OCI-LY1 (cell line): ENCODE measurements around the gene P2RY14.

Source experiments
- H2AFZ ChIP-seq: fragments of 200-600 bp; sonication (generic), shearing (Covaris generic); 2 replicates; pipeline ENCODE4 v1.6.0; 2014; ENCODE audit warnings: antibody characterized with exemption, mild to moderate bottlenecking, low read length
- H3F3A ChIP-seq: fragments of 200-600 bp; sonication (generic), shearing (Covaris generic); 2 replicates; pipeline ENCODE4 v1.6.0; 2014; ENCODE audit warnings: mild to moderate bottlenecking, antibody characterized with exemption, low read length, moderate library complexity; ENCODE audit not compliant: insufficient read depth
- H3K27ac ChIP-seq: fragments of 200-600 bp; sonication (generic); 2 replicates; pipeline ENCODE4 v1.5.1; 2014; ENCODE audit warnings: low read length, mixed run types, mild to moderate bottlenecking, low read depth; ENCODE audit not compliant: poor library complexity, severe bottlenecking
- H3K27me3 ChIP-seq: fragments of 200-600 bp; sonication (generic); 2 replicates; pipeline ENCODE4 v1.6.0; 2014; ENCODE audit warnings: antibody characterized with exemption, mild to moderate bottlenecking, low read length, moderate library complexity; ENCODE audit not compliant: insufficient read depth
- H3K36me3 ChIP-seq: fragments of 200-600 bp; sonication (generic); 2 replicates; pipeline ENCODE4 v1.6.1; 2014; ENCODE audit warnings: mild to moderate bottlenecking, antibody characterized with exemption, low read length, moderate library complexity, mixed read lengths; ENCODE audit not compliant: insufficient read depth
- H3K4me1 ChIP-seq: fragments of 200-600 bp; sonication (generic); 2 replicates; pipeline ENCODE4 v1.5.1; 2014; ENCODE audit warnings: mild to moderate bottlenecking, low read length, moderate library complexity; ENCODE audit not compliant: insufficient read depth, severe bottlenecking
- H3K4me2 ChIP-seq: fragments of 200-600 bp; sonication (generic), shearing (Covaris generic); 2 replicates; pipeline ENCODE4 v1.6.1; 2014; ENCODE audit warnings: low read length
- H3K4me3 ChIP-seq: fragments of 200-600 bp; sonication (generic); 2 replicates; pipeline ENCODE4 v1.5.1; 2014; ENCODE audit warnings: low read length, low read depth, mild to moderate bottlenecking, mixed read lengths; ENCODE audit not compliant: poor library complexity, severe bottlenecking
- H3K79me2 ChIP-seq: fragments of 200-600 bp; shearing (Covaris generic); 2 replicates; pipeline ENCODE4 v1.6.1; 2016; ENCODE audit warnings: mixed run types, low read length, mixed read lengths; ENCODE audit not compliant: insufficient read depth
- H3K9ac ChIP-seq: fragments of 200-600 bp; sonication (generic), shearing (Covaris generic); 2 replicates; pipeline ENCODE4 v1.6.1; 2014; ENCODE audit warnings: mild to moderate bottlenecking, low read length, mixed read lengths
- H3K9me2 ChIP-seq: fragments of 200-600 bp; sonication (generic), shearing (Covaris generic); 2 replicates; pipeline ENCODE4 v1.6.1; 2014; ENCODE audit warnings: low read depth, mild to moderate bottlenecking, low read length, mixed read lengths
- H3K9me3 ChIP-seq: fragments of 200-600 bp; shearing (Covaris generic); 2 replicates; pipeline ENCODE4 v1.6.1; 2014; ENCODE audit warnings: low read length, mixed read lengths
- H4K20me1 ChIP-seq: fragments of 200-600 bp; sonication (generic), shearing (Covaris generic); 2 replicates; pipeline ENCODE4 v1.6.0; 2016; ENCODE audit warnings: mild to moderate bottlenecking, low read length; ENCODE audit not compliant: insufficient read depth
- CTCF ChIP-seq: fragments of 200-600 bp; sonication (generic), shearing (Covaris generic); IDR thresholded peaks from 2 replicates; pipeline ENCODE4 v1.5.1; 2017; ENCODE audit warnings: mild to moderate bottlenecking, antibody characterized with exemption, low read length, moderate library complexity, mixed read lengths
- EZH2 ChIP-seq: fragments of 200-600 bp; sonication (generic), shearing (Covaris generic); IDR thresholded peaks from 2 replicates; pipeline ENCODE4 v1.8.0; 2017; ENCODE audit warnings: borderline replicate concordance, mixed run types, mild to moderate bottlenecking, antibody characterized with exemption, low read length, moderate library complexity, mixed read lengths

P2RY14 gene

GRCh38 chr3:151275091-151275490, 3.3 kb downstream of the P2RY14 start:
- Histone ChIP-seq H2AFZ (no peak overlapping the region), H3K27me3 (no peaks in the 10 kb centered on the region), H3K27ac (peak overlapping the region; percentile 8), H3K9me2 (no peaks in the 10 kb centered on the region), H3K4me2 (peak overlapping the region; percentile 3; the same call in 1 of the 2 replicates), H3K9me3 (no peaks in the 10 kb centered on the region), H3K9ac (no peak overlapping the region), H3K79me2 (no peaks in the 10 kb centered on the region), H4K20me1 (no peaks in the 10 kb centered on the region), H3K4me3 (no peak overlapping the region), H3F3A (no peaks in the 10 kb centered on the region), H3K36me3 (no peaks in the 10 kb centered on the region), H3K4me1 (peaks cover 58% of the 10 kb centered on the region)
- TF ChIP-seq EZH2 (no peak), CTCF (no peak)

- Histone ChIP-seq H2AFZ (no peak overlapping the region), H3K4me3 (no peak overlapping the region), H3K4me2 (no peak overlapping the region; the same call in 1 of the 2 replicates), H3K27me3 (no peaks in the 10 kb centered on the region), H3K9me2 (no peaks in the 10 kb centered on the region), H3K9ac (no peak overlapping the region), H3K9me3 (no peaks in the 10 kb centered on the region), H3F3A (no peaks in the 10 kb centered on the region), H3K4me1 (peaks cover 62% of the 10 kb centered on the region), H3K36me3 (no peaks in the 10 kb centered on the region), H4K20me1 (no peaks in the 10 kb centered on the region), H3K27ac (peak overlapping the region; percentile 76), H3K79me2 (no peaks in the 10 kb centered on the region)
- TF ChIP-seq CTCF: no peak
- TF ChIP-seq EZH2: no peak
Observed at GRCh38 chr3:151269631-151270030, 8.7 kb downstream of the P2RY14 start.

- Histone ChIP-seq H2AFZ (peak overlapping the region; percentile 86; the same call in 1 of the 2 replicates), H3K4me3 (no peak overlapping the region), H3K79me2 (no peaks in the 10 kb centered on the region), H3K9me3 (no peaks in the 10 kb centered on the region), H3K36me3 (no peaks in the 10 kb centered on the region), H3K27me3 (no peaks in the 10 kb centered on the region), H3K4me2 (peak overlapping the region; percentile 49), H3K27ac (peak overlapping the region; percentile 76), H3K4me1 (peaks cover 55% of the 10 kb centered on the region), H4K20me1 (no peaks in the 10 kb centered on the region), H3F3A (no peaks in the 10 kb centered on the region), H3K9ac (no peak overlapping the region; the same call in 1 of the 2 replicates), H3K9me2 (no peaks in the 10 kb centered on the region)
- TF ChIP-seq CTCF (no peak), EZH2 (no peak)
Observed at GRCh38 chr3:151268267-151269235, 9.8 kb downstream of the P2RY14 start.
